ENCODE results near the gene LIMCH1. TPM values are rescaled to one million over a fixed set of nuclear protein-coding genes. Genes with fewer than 3 reads are reported as not detected.

The LIMCH1 gene
- polyA plus RNA-seq, 1 of the 3 experiments (the other 2 are of a cell fraction), result 1.2 TPM

GRCh38 chr4:41645728-41646390 is 107.9 kb downstream of the LIMCH1 start (continued):
- no peak for TF ChIP-seq EP300 (IDR thresholded peaks at IDR 0.05; ENCODE audit: borderline replicate concordance in 1 of 2, low read depth in 1 of 2, low read length in 1 of 2)
- TF ChIP-seq USF1 (IDR thresholded peaks at IDR 0.05; ENCODE audit: borderline replicate concordance, low read depth), result no peak
- TF ChIP-seq ELF1 (IDR thresholded peaks at IDR 0.05), result no peak
- no peak for TF ChIP-seq RFX5 (IDR thresholded peaks at IDR 0.05; ENCODE audit: low read length)
- no peak for TF ChIP-seq NRF1 (IDR thresholded peaks at IDR 0.05; ENCODE audit: low read depth, low read length)

GRCh38 chr4:41646862-41647261 is 108.9 kb downstream of the LIMCH1 start:
- Histone ChIP-seq H3K4me2 (no peak overlapping the region), H3F3A (replicated peaks; ENCODE audit: insufficient read depth) (no peaks in the 10 kb centered on the region), H4K20me1 (ENCODE audit: insufficient read depth) (no peaks in the 10 kb centered on the region), H3K36me3 (replicated peaks in 1 of 2; ENCODE audit: control insufficient read depth in 1 of 2, insufficient read depth in 2 of 2, low read length in 1 of 2) (peaks cover 0 to 8% of the 10 kb centered on the region in 2 experiments), H2AFZ (ENCODE audit: low read depth) (no peak overlapping the region), H3K27me3 (ENCODE audit: insufficient read depth) (no peaks in the 10 kb centered on the region), H3K9me3 (no peaks in the 10 kb centered on the region), H3K4me1 (ENCODE audit: control insufficient read depth in 1 of 2, insufficient read depth in 2 of 2, low read depth in 1 of 2, low read length in 1 of 2) (peaks cover 0 to 5% of the 10 kb centered on the region in 2 experiments; a peak in 1 of 4 replicates), H3K79me2 (ENCODE audit: insufficient read depth) (no peaks in the 10 kb centered on the region), H3K9ac (no peak overlapping the region), H3K9me2 (no peaks in the 10 kb centered on the region), H3K27ac (ENCODE audit: low read depth in 2 of 2, low read length in 1 of 2) (no peak overlapping the region), H3K4me3 (ENCODE audit: low read depth in 2 of 2, low read length in 1 of 2) (no peak overlapping the region)
- DNase-seq, result no peak
- ChIA-PET CTCF (interaction anchor here (1.0 to 1.6 kb wide), 2 partner anchors 8 to 366 kb away, joined by 3 to 4 read pairs; no protein-coding TSS in a partner anchor), POLR2A (no interaction called here)
- 41% methylated on average over 1 of the region's 1 CpG for WGBS (ENCODE audit: low lambda C conversion rate)
- no peak for TF ChIP-seq RAD21 (IDR thresholded peaks at IDR 0.05; ENCODE audit: low read length)
- TF ChIP-seq FOXM1 (IDR thresholded peaks at IDR 0.05; ENCODE audit: low read depth), result no peak
- no peak for TF ChIP-seq SIN3A (IDR thresholded peaks at IDR 0.05; ENCODE audit: borderline replicate concordance, low read depth, low read length)
- TF ChIP-seq GABPA (IDR thresholded peaks at IDR 0.05; ENCODE audit: low read depth), result no peak
- TF ChIP-seq TAF1 (IDR thresholded peaks at IDR 0.05; ENCODE audit: borderline replicate concordance, low read depth, low read length), result no peak
- no peak for TF ChIP-seq FOSL2 (IDR thresholded peaks at IDR 0.05; ENCODE audit: borderline replicate concordance, low read depth)

GRCh38 chr4:41647383-41647782 is 109.4 kb downstream of the LIMCH1 start:
- Histone ChIP-seq H3K4me2 (no peak overlapping the region), H2AFZ (ENCODE audit: low read depth) (no peak overlapping the region), H3K27me3 (ENCODE audit: insufficient read depth) (no peaks in the 10 kb centered on the region), H3K9ac (no peak overlapping the region), H3K27ac (ENCODE audit: low read depth in 2 of 2, low read length in 1 of 2) (no peak overlapping the region), H3K9me2 (no peaks in the 10 kb centered on the region), H3K79me2 (ENCODE audit: insufficient read depth) (no peaks in the 10 kb centered on the region), H3K4me3 (ENCODE audit: low read depth in 2 of 2, low read length in 1 of 2) (no peak overlapping the region), H3K9me3 (no peaks in the 10 kb centered on the region), H3K36me3 (replicated peaks in 1 of 2; ENCODE audit: control insufficient read depth in 1 of 2, insufficient read depth in 2 of 2, low read length in 1 of 2) (peaks cover 0 to 8% of the 10 kb centered on the region in 2 experiments), H3F3A (replicated peaks; ENCODE audit: insufficient read depth) (no peaks in the 10 kb centered on the region), H4K20me1 (ENCODE audit: insufficient read depth) (no peaks in the 10 kb centered on the region), H3K4me1 (ENCODE audit: control insufficient read depth in 1 of 2, insufficient read depth in 2 of 2, low read depth in 1 of 2, low read length in 1 of 2) (peaks cover 0 to 5% of the 10 kb centered on the region in 2 experiments; a peak in 1 of 4 replicates)
- DNase-seq, result no peak
- TF ChIP-seq NFIC (IDR thresholded peaks at IDR 0.05; ENCODE audit: borderline replicate concordance) (no peak), FOXM1 (IDR thresholded peaks at IDR 0.05; ENCODE audit: low read depth) (no peak), CTCF (IDR thresholded peaks at IDR 0.05) (no peak), ZBTB33 (IDR thresholded peaks at IDR 0.05; ENCODE audit: borderline replicate concordance, low read depth) (no peak), GATA2 (CRISPR knock-in tag; IDR thresholded peaks at IDR 0.05) (no peak), MEF2A (IDR thresholded peaks at IDR 0.05; ENCODE audit: borderline replicate concordance, low read depth) (no peak), CHD2 (IDR thresholded peaks at IDR 0.05; ENCODE audit: low read length, partially characterized antibody) (no peak), RFX5 (IDR thresholded peaks at IDR 0.05; ENCODE audit: low read length) (no peak), MXI1 (IDR thresholded peaks at IDR 0.05; ENCODE audit: low read depth, low read length) (no peak), TEAD4 (IDR thresholded peaks at IDR 0.05; ENCODE audit: borderline replicate concordance, insufficient read depth) (no peak), EZH2phosphoT487 (IDR thresholded peaks at IDR 0.05; ENCODE audit: borderline replicate concordance, low read depth) (no peak), NRF1 (IDR thresholded peaks at IDR 0.05; ENCODE audit: low read depth, low read length) (no peak)
- WGBS (ENCODE audit: low lambda C conversion rate), result 55% methylated on average over 3 of the region's 3 CpGs
- ChIA-PET POLR2A (interaction anchor here (1.0 kb wide), 1 partner anchor 10 kb away, joined by 4 read pairs; no protein-coding TSS in a partner anchor), CTCF (interaction anchor here (0.8 to 1.6 kb wide), 3 partner anchors 9 to 367 kb away, joined by 3 to 4 read pairs (median 3); no protein-coding TSS in a partner anchor)
